NCI-H2227 (cell line): ENCODE results near the gene COL11A2.
A peak's percentile ranks its signal among the peaks of the same experiment; 100 is the strongest.
"Not testable (repeated sequence)": the region's sequence is repeated elsewhere in the genome, so short reads cannot be mapped to it uniquely, and the experiment has no call there.

Source experiments
- DNase-seq: peaks from one replicate; lab custom pipeline; 2025; ENCODE audit not compliant: unreplicated experiment; lab: John Stamatoyannopoulos, UW

COL11A2 gene

DNA sequence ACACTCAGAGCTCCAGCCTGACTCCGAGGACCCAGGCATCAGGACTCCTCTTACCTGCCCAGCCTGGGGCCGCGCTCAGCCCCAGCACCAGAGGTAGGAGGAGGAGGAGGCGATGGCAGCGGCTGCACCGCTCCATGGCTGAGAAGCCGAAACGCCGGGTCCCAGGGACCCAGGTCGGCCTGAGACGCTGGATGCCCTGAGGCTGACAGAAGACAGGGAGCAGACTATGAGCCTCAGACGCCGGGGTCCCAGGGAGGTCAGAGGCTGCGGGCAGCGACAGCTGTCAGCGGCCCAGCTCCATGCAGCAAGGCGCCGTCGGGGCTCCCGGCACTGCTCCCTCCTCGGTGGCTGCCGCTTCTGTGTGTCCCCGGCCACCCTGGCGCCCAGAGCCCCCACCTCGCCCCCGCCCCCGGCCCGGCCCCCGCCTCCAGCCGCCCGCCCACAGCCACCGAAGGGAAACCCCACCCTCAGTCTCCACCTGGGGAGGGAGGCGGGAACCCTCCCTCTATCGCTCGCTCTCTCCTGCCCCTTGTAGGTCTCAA, at the start of gene COL11A2:
TSS of gene COL11A2 (minus strand) at position 363 of the 542 bp plus-strand sequence. CDS start at position 136, 227 bp downstream.
- DNase-seq: peak; percentile 41

GRCh38 chr6:33241968-33242367, 49.7 kb upstream of the COL11A2 start:
- no peak for DNase-seq

DNA sequence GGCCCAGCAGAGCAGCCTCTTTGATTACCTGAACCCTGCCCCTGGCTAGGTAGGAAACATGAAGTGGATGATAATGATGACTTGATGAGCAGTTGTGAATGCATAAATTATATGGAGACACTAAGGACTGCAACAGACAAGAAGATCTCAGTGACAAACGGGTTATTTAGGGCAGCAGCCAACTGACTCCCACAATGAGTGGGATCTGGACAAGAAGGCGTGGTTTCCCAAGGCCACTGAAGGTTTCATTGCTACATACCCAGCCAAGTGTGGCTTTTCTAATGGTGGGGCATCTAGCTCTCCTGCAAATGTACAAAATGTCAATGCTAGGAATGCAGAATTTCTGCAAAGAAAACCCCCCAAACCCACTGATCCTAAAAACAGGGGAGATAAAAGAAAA, 45.5 kb upstream of the COL11A2 start:
- DNase-seq: peak; percentile 36

GRCh38 chr6:33236852-33237251, 44.6 kb upstream of the COL11A2 start:
- no peak for DNase-seq

DNA sequence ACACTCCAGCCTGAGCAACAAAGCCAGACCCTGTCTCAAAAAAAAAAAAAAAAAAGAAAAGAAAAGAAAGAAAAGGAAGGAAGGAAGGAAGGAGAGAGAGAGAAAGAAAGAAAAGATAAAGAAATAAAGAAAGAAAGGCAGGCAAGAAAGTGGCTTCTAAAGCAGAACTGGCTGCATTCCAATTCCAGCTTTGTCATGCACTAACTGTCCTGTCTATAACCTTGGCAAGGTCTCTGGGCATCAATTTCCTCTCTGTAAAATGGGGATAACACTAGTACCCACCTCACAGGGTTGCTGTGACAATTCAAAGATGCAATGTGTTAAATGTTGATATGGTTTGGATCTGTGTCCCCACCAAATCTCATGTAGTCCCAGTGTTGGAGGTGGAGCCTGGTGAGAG, 44.1 kb upstream of the COL11A2 start:
- DNase-seq: no peak

DNA sequence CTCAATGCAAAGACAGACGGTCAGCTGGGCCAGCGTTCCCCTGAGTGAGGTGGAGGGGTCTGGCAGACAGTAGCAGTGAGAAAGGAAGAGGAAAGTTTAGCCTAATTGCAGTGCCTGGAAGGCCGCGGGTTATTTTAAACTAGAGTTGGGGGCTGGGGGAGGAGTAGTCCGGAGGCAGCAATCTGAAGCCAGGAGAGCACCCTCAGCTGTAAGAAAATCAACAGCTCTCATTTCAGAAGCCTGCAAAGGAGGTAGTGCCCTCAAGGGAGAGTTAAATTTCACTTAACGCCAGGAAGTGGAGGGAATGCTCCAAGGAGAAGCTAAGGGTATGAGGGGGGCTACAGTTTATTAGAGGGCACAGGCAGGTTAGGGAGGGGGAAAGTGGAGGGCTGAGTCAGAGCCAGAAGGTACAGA, 43.0 kb upstream of the COL11A2 start:
- DNase-seq: no peak

DNA sequence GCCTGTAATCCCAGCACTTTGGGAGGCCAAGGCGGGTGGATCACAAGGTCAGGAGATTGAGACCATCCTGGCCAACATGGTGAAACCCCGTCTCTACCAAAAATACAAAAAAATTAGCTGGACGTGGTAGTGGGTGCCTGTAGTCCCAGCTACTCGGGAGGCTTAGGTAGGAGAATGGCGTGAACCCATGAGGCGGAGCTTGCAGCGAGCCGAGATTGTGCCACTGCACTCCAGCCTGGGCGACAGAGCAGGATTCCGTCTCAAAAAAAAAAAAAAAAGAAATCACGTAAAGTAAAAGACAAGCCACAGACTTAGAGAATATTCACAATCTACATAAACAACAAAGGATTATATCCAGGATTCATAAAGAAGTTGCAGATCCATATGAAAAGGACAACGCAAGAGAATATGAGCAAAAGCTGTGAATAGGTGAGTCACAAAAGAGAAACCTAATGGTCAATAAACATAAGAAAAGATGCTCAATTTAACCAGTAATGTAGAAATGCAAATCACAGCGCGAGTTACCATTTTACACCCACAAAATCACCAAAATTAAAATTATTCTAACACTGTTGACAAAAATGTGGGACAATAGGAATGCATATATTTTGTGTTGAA, 34.3 kb upstream of the COL11A2 start:
- not testable (repeated sequence) for DNase-seq

DNA sequence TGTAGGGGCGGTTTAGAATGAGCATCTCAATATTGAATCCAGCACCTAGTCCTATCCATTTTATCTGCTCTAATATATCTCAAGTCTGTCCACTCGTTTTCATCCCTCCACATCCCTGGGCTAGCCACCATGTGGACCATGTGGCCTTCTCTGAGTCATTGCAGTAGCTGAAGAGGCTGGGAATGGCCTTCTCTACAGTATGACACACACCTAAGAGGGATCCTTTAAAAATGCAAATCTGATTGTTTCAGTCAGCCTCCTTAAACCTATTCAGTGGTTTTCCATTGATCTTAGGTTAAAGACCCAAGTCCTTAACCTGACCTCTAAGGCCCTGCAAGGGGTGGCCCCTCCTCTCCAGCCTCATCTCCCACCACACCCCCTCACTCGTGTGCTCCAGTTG, 25.4 kb upstream of the COL11A2 start:
- no peak for DNase-seq

DNA sequence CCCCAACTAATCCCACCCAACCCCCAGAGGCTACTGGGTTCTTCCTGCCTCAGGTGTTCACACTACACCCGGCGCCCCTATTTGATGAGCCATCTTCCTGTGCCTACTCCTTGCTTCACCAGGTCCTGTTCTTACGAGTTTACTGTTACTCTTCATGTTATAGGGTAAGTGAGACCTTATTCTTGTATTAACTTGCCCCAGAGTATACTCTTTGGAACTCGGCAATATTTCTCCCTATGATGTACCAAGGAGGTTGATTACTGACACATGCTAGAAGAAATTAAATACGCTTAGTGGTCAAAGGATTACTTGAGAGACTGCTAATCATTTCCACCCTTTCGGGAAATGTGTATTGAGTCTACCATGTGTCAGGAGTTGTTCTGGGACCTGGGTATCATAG, 25.0 kb upstream of the COL11A2 start:
- no peak for DNase-seq

GRCh38 chr6:33216117-33216649, 23.9 kb upstream of the COL11A2 start:
- DNase-seq: no peak

- DNase-seq: no peak
These were observed 23.2 kb upstream of the COL11A2 start for GRCh38 chr6:33215271-33216116.

DNA sequence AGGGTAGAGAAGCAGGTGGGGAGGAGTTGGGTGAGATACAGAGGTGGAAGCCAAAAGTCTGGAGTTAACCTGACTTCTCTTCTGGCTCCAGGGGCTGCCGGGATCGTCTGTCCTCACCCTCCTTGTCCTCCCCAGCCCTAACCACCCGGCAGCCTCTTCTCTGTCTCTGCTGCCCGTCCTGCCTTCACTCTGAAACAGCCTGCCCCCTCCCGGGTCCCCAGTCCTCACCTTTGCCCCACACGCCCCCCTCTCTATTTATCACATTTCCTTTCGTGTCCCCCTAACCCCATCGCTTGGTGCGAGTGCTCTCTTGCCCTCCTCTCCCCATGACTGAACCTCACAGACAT, 21.7 kb upstream of the COL11A2 start:
- DNase-seq: no peak

DNA sequence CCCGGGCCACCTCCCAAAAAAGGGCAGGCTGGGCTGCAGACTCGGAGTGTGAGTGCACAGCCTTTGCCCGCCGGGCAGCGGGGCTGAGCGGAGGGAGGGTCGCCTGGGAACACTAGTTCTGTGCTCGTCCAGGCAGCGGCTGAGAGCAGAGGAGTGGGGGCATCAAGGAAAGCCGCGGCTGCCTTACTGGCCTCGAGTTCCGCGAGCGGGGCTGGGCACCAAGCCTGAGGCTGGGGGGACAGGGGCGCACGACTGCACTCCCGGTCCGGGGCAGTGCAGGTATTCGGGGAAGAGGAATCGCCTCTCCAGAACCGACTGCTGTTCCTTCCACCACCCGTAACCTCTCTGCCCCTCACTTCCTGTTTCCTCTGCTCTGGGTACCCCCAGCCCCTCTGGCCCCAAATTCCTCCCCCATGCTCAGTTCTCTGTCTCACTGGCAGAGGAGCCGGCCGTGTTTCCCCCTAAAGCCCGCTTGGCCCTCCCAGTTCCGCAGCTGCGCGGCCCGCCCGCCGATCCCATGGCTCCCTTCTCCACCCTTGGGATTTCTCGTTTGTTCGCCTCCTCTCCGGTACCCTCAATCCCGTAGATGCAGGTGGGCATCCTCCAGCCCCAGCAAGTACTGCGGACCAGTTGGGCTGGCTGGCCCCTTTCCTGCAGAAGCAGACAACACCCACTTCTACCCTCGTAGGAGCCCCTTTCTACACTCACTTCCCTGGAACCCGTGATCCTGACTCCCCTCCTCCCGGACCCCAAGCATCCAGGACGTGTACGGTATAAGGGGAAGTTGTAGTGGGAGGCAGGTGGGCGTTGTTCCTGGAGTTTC, 21.1 kb upstream of the COL11A2 start:
- no peak for DNase-seq

- no peak for DNase-seq
These were observed 20.5 kb upstream of the COL11A2 start for GRCh38 chr6:33212857-33213165.

DNA sequence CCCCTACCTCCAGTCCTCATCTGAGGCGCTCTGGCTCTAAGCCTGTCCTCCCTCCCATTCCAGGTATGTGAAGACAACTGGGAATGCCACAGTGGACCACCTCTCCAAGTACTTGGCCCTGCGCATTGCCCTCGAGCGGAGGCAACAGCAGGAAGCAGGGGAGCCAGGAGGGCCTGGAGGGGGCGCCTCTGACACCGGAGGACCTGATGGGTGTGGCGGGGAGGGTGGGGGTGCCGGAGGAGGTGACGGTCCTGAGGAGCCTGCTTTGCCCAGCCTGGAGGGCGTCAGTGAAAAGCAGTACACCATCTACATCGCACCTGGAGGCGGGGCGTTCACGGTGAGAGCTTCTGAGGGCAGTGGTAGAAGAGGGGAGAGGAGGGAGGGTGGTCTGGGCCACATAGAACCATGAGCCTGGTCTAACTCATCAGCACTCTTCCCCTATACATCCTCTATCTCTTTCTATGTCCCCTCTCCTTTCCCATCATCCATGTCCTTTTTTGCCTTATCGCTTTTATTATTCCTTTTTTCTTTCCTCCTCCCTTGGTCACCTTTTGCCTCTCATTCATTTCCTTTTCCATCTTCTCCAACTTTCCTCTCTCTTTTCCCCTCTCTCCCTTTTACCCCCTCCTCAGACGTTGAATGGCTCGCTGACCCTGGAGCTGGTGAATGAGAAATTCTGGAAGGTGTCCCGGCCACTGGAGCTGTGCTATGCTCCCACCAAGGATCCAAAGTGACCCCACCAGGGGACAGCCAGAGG, 19.6 kb upstream of the COL11A2 start:
- DNase-seq: no peak

DNA sequence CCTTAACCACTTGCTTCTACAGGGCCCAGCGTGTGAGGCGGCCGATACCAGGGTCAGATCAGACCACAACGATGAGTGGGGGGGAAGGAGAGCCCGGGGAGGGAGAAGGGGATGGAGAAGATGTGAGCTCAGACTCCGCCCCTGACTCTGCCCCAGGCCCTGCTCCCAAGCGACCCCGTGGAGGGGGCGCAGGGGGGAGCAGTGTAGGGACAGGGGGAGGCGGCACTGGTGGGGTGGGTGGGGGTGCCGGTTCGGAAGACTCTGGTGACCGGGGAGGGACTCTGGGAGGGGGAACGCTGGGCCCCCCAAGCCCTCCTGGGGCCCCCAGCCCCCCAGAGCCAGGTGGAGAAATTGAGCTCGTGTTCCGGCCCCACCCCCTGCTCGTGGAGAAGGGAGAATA, 18.9 kb upstream of the COL11A2 start:
- no peak for DNase-seq

GRCh38 chr6:33209856-33210255, 17.6 kb upstream of the COL11A2 start:
- no peak for DNase-seq

GRCh38 chr6:33208091-33208967, 16.1 kb upstream of the COL11A2 start, which contains the start of gene RING1:
TSS of gene RING1 (plus strand) at chr6:33208500. CDS start at chr6:33208823, 323 bp downstream.
- DNase-seq: peak; percentile 87

DNA sequence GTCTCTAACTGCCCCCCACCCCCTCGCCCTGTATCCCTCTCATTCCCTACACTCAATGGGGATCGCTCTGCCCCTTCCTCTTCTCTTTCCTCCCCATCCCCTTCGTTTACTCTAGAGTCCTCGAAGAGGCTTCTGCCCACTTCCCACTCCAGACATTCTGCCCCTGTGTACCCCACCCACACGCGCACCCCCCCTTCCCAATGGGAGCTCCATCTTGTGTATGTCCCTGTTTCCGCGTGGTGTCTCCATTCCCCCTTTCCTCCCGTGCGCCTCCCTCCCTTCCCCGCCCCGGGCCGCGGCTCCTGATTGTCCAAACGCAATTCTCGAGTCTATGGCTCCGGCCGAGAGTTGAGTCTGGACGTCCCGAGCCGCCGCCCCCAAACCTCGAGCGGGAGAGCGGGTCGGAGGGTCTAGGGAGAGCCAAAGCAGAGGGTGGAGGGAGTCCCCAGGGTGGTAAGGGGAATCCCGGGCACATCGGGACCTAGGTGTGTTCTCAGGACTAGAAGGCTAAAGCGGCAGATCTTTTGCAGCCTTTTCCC, 15.4 kb upstream of the COL11A2 start:
- DNase-seq: peak; percentile 67
